ENCODE measurements around the gene LYSMD1.

Gene LYSMD1

GRCh38 chr1:151135433-151136385, 30.0 kb downstream of the LYSMD1 start:
- no peak for DNase-seq

- no peak for DNase-seq
These were observed 30.7 kb downstream of the LYSMD1 start for GRCh38 chr1:151134991-151135390.

GRCh38 chr1:151134396-151134795, 31.3 kb downstream of the LYSMD1 start:
- DNase-seq: no peak

DNA sequence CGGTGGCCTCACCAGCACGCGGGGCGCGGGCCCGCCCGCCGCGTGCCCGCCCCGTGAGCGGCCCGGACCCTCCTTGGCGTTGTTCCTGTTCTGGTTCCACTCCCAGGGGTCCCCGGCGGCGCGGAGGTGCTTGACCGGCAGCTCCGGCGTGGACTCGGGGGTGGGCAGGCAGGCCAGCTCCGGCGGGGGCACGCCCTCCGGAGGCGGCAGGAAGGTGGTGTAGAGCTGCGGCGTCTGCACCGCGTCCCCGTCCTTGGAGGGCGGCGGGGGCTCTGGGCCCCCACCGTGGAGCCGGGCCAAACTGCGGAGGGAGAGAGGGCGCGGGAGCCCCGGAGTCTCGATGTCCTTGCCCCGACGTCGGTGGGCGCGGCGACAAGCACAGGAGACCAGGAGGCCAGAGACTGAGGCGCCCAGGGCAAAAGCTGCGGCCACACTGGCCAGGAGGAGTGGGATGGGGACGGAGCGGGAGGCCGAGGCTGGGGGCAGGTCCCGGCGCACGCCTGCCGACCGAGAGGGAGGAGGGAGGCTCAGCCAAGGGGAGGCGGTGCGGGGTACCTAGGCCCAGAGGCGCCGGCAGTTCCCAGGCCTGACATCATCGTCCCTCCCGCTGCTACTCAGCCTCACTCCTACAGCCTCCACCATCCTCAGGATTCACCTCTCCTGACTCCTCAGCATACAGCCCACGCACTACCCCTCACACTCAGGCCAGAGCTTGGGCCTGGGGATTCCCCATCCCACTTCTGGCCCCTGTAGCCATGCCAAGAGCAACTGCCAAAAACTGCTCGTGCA, 32.5 kb downstream of the LYSMD1 start:
- no peak for DNase-seq

DNA sequence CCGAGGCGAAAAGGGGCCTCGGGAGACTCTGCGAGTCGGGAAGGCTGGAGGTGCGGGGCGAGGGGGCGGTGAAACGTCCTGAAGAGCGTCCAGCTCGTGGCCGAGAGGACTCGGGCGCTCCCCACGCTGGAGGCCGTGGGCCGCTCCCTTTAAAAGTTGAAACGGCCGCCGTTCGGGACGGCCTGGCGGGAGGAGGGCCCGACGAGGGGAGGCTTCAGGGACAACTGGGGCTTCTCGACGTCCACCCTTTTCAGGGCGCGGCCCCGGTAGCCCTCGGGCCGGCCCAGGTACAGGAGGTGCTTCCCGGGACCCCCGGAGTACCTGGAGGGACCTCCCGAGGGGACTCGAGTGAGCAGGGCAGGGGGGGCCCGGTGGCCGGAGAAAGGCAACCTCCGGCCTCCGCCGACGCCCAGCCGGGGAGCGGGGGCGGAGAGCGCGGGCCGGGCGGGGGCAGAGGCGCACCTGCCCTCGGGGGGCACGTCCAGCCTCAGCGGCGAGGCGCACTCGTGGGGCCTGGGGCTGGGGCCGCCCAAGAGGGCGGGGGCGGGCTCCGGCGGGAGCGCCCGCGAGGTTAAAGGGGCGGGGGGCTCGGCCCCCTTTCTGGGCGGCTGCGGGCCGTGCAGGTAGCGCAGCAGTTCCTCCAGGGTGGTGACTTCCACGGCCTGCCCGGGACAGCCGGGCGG, 33.2 kb downstream of the LYSMD1 start:
- no peak for DNase-seq

DNA sequence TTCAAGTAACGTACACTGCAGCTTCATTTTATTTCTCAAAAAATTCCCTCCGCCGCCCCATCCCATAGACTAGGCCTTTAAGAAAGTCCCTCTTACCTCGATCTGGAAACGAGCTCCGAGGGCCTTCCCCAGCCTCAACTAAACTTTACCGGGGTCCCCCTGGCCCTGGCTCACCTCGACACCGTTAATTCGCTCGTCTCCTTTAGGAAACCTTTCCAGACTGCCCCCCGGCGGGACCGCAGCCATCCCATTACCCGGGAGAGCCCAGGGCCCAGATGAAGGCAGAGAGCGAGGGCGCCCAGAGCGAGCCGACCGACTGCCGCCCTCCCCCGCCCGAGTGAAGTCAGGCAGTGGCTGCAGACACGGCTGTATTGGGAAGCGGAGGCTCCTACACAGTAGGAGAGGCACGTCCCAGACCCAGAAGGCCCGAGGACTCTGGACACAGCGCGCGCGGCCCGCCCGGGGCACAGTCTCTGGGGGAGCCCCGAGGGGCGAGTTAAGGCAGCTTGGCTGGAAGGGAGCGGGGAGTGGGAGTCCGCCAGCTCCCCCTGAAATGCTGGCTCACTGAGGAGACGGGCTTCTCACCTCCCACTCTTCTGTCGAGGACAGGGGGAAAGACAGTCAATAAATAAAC, 33.9 kb downstream of the LYSMD1 start:
- DNase-seq: no peak

DNA sequence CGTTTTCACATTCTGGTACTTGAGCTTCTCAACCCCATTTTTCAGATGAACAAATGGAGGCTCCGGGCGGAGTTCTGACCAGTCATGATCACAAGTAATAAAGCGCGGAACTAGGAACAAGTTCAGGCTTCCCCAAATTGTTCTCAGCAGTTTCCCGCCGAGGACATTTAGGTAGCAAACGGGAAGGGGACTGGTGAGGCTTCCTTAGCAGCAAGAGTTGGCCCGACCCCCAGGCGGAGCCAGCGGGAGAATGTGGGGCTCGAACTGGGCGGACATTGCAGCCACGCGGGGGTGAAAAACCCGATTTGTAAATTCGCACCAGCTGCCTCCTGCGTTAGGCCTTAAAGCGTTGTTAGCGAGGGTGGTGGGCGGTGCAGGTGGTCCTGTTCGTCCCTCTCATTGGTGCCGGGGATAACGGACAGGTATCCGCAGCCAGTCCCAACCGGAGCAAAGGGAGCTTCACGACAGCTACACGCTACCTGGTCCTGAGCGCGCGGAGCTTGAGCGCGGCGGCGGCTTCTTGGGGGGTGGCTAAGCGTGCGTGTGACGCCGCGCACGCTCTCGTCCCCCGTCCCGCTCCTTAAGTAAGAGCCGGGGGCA, 34.6 kb downstream of the LYSMD1 start:
- DNase-seq: peak; percentile 78 to 89

DNA sequence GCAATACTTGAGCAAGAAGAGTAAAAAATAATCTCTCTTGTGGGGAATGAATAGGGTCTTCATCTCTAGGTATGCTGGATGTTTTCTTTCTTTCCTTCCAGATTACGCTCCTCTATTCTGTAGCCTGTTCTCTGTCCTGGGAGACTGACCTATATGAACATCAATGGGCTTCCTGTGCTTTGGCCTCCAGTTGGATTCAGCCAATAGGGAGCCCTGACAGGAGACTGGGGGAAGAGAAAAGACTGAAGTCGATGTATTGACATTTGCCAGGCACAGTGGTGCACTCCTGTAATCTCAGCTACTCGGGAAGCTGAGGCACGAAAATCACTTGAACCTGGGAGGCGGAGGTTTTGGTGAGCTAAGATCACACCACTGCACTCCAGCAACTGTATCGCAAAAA, 36.9 kb downstream of the LYSMD1 start:
- DNase-seq: no peak

GRCh38 chr1:151124763-151125403, 40.8 kb downstream of the LYSMD1 start:
- no peak for DNase-seq

GRCh38 chr1:151113877-151114276, 51.8 kb downstream of the LYSMD1 start:
- no peak for DNase-seq

Measured in CD4-positive, alpha-beta T cell treated with Interleukin-4 for 1 hour (primary cell).